Inflammatory macrophage treated with lipopolysaccharide for 4 hours (primary cell): Measurements from ENCODE around the gene PLCH1.
"Not testable (repeated sequence)": the region's sequence is repeated elsewhere in the genome, so short reads cannot be mapped to it uniquely, and the experiment has no call there.

Experiments used
- DNase-seq: peaks from one replicate; pipeline ENCODE4 v3.0.0-alpha.2; 2020

Gene PLCH1

GRCh38 chr3:155639462-155640055 is 105.3 kb downstream of the PLCH1 start:
- DNase-seq: no peak

GRCh38 chr3:155638461-155638860 is 106.4 kb downstream of the PLCH1 start:
- DNase-seq: not testable (repeated sequence)

DNA sequence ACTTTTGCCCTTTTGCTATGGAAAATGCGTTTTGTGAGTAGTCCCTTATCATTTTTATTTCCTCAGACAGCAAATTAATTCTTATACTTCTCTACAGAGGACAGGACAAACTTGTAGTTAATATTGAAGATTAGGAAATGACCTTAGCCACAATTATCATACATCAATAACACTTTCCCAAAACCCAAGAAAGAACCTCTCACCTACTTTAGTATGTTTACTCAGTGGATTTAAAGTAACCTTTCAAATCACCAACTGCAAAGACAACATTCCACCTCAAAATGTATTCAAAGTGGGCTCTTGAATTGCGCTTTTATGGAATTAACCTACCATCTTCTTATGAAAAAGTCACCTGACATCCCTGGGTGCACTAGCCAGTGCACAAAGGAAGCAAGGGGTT is 107.3 kb downstream of the PLCH1 start:
- no peak for DNase-seq

DNA sequence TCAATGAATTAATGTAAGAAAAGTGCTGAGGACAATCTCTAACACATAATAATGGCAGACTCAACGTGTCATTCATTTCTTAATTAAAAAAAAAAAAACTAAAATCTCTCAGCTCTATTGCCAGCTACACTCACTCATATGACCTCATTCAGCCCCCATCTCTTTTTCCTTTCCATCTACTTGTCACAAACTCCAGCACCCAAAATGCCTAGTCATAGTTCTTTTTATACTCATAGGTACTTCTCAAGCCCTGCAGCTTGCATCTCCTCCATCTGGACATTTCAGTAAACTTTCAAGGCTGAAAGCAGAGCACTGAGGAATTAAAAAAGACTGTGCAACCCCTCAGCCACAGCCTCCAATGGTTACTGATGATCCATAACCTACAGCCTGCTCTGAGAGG is 109.8 kb downstream of the PLCH1 start:
- no peak for DNase-seq

DNA sequence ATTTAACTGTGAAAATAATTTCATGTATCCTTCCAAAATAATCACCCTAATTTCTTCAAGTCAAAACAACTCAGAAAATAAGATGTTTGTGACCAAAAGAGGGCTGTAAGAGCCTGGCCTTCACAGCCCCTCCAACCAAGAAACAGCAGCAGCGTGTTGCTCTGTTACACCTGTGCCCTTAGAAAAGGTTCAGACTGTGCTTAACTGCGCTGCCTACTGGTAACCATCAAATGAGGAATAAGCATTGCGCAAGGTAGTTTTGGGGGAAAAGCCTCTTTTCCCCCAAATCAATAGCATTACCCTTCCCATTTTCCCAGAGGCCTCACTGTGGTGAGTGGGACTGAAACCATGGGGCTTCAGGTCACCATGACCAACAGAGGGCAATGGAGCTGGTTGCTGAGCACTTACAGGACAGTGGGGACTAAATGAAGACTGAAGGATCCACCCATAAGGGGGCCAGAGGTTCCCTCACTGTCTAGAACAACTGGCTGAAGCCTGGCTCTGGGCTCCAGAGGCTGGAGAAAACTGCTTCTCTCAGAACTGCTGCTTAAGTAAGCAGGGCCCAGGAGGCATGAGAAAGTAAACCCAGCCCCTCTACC is 110.7 kb downstream of the PLCH1 start:
- DNase-seq: no peak

DNA sequence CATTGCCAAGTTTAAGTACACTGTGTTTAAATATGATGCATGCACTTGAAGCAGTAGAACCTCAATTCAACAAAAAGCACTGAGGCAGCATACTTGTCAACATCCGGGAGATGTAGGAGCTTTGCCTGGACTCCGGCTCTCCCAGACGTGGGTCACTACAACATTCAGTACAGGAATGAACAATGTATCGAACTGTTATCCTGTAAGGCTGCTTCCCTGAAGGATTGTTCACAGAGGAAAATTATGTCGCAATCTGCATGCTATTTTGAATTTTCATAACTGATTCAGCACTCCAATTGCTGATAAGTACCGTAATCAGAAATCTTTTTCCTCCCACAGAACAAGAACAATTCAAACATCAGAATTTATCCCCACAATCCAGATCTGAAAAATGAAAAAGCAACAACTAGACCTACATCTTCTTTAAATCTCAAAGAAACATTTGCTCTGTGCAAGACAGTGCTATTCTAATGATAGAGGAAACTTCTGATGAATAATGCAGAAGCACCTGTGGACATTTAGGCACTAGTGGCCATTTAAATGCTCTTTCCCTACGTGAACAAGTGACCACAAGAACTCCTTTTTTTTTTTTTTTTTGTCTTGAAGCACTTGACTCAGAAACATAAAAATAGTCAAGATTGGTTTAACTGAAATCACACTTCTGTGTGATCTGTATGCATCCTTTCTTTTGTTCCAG is 113.4 kb downstream of the PLCH1 start:
- no peak for DNase-seq

GRCh38 chr3:155629556-155629955 is 115.3 kb downstream of the PLCH1 start:
- DNase-seq: no peak

DNA sequence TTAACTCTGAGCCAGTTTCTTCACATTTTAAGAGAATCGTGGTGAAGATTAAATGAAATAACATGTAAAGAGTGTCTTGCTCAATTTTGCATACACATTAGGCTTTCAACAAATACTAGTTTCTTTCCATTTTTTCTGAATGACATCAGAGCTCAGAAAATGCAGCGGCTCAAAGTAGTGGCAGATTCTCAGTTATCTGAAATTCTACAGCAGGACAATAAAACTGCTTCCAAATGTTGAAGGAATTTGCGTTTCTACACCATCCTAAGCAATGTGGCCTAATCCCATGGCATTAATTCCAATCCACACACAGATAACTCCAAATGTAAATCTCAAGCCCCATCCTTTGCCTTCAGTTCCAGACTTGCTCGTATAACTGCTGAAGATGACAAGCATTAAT is 115.8 kb downstream of the PLCH1 start:
- DNase-seq: no peak

DNA sequence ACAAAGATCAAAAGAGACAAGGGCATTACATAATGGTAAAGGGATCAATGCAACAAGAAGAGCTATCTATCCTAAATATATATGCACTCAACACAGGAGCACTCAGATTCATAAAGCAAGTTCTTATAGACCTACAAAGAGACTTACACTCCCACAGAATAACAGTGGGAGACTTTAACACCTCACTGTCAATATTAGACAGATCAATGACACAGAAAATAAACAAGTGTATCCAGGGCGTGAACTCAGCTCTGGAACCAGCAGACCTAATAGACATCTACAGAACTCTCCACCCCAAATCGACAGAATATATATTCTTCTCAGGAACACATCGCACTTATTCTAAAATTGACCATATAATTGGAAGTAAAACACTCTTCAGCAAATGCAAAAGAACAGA is 122.2 kb downstream of the PLCH1 start:
- DNase-seq: not testable (repeated sequence)

DNA sequence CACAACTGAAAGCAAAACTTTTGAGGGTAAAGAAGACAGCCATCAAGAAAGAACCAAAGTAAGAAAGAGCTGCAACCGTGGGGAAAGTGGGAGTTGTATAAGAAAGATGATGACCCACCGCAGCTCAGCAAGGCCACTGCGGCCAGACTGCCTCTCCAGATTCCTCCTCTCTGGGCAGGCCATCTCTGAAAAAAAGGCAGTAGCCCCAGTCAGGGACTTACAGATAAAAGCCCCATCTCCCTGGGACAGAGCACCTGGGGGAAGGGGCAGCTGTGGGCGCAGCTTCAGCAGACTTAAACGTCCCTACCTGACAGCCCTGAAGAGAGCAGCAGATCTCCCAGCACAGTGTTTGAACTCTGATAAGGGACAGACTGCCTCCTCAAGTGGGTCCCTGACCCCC is 124.3 kb downstream of the PLCH1 start:
- DNase-seq: not testable (repeated sequence)

GRCh38 chr3:155619118-155619915 is 125.6 kb downstream of the PLCH1 start:
- no peak for DNase-seq

DNA sequence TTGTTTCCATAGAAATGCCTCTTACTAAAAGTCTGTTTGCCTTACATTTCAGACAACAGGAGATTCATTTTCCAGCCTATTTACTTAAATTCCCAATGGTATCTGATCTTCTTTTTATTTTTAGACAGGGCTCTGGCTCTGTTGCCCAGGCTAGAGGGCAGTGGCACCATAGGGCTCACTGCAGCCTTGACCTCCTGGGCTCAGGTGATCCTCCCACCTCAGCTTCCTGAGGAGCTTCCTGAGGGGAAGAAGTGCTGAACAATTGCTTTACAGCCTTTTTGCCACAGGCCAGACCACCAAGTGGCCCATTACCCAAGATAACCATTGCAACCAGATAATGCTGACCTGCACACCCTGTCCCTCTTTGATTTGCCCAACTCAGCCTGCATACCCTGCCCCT is 126.3 kb downstream of the PLCH1 start:
- DNase-seq: no peak

DNA sequence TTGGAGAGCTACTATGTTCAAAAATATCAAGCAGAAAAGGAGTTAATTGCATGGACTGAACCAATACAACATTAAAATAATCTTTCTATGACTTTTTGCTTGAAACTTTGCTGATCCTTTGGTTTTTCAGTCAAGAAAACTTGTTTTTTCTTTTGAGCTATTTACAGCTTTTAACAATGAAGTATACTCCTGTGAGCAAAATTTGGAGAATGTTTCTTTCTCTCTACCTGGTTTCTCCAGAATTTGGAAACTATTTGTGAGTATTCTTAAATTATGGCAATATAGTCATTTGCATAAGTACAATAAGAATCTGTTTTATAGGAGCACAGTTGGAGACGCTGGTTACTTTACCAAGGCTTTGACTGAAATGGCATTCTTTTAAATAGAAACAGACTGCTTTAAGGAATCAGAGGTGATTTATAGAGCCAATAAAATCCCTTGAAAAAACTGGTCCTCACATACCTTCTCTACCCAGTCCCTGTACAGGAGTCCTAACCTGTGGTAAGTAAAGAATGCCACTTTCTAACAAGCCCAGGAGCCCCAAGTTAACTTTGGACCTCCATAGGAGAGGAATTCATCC is 127.4 kb downstream of the PLCH1 start:
- no peak for DNase-seq

DNA sequence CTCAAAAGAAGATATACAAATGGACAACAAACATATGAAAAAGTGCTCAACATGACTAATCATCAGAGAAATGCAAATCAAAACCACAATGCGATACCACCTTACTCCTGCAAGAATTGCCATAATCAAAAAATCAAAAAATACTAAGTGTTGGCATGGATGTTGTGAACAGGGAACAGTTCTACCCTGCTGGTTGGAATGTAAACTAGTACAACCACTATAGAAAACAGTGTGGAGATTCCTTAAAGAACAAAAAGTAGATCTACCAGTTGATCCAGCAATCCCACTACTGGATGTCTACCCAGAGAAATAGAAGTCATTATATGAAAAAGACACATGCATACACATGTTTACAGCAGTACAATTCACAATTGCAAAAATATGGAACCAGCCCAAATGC is 129.7 kb downstream of the PLCH1 start:
- DNase-seq: not testable (repeated sequence)

DNA sequence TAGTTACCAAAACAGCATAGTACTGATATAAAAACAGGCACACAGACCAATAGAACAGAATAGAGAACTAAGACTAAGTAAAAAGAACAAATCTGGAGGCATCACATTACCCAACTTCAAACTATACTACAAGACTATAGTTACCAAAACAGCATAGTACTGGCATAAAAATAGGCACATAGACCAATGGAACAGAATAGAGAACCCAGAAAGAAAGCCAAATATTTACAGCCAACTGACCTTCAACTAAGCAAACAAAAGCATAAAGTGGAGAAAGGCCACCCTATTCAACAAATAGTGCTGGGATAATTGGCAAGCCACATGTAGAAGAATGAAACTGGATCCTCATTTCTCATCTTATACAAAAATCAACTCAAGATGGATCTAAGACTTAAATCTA is 130.5 kb downstream of the PLCH1 start:
- not testable (repeated sequence) for DNase-seq

DNA sequence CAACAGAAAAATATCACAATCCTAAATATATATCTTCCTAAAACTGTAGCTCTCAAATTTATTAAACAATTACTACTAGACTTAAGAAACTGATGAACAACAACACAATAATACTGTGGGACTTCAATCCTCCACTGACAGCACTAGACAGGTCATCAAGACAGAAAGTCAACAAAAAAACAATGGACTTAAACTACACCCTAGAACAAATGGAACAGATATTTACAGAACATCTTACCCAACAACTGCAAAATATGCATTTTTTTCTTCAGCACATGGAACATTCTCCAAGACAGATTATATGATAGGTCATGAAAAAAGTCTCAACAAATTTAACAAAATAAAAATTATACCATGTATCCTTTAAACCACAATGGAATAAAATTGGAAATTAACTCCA is 133.4 kb downstream of the PLCH1 start:
- DNase-seq: no peak

DNA sequence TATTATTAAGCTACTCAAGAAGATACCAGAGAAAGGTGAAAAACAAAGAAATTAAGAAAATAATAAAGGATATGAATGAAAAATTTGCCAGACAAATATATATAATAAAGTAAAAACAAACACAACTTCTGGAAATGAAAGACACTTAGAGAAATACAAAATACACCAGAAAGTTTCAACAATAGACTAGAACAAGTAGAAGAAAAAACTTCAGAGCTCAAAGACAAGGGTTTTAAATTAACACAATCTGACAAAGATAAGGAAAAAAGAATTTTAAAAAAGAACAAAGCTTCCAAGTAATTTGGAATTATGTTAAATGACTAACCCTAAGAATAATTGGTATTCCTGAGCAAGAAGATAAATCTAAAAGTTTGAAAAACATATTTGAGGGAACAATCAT is 135.3 kb downstream of the PLCH1 start:
- DNase-seq: no peak

DNA sequence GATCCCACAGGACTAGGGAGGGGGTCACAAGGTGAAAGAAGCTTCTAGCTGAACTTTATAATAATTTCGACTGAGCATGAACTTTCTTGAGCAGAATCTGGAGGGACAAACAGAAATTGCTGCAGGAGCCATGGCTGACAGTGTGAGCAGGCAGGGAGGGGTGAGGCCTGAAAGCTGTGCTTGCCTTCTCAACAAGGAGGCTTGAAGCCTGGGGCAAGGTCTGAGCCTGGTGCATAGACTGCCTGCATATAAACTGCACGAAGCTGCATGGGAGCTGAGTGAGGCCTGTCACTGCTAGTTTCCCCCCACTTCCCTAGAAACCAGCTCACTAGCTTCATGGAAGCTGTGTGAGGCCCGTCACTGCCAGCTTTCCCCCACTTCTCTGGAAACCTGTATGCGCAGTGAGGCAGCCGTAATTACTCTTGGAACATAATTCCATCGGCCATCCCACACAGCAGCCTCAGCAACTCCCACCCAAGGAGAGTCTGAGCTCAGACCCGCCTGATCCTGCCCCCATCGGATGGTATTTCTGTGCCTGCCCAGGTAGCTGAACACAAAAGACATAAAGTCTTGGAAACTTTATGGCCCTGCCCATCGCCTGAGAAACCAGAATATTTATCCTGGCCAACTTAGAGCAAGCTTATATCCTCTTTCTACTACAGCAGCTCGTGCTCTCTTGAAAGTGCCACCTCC is 136.5 kb downstream of the PLCH1 start:
- no peak for DNase-seq

DNA sequence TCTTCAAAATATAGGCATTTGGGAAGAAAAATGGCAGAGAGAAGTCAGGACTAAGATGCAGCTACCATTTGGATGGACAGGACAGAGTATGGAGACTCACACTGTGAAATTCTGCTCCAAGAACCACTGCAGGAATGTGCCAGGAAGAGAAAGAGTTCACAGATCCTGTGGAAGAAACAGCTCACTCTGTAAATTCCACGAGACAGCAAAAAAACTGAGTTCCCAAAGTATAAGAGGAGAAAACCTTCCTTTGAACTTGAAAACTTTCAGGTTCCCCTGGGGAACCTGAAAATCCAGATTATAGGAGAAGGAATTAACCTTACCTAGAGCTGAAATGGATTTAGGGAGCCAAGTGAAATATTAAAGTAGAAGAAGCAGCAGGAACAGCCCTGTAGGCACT is 137.1 kb downstream of the PLCH1 start:
- DNase-seq: no peak

GRCh38 chr3:155605571-155605970 is 139.3 kb downstream of the PLCH1 start:
- DNase-seq: no peak

DNA sequence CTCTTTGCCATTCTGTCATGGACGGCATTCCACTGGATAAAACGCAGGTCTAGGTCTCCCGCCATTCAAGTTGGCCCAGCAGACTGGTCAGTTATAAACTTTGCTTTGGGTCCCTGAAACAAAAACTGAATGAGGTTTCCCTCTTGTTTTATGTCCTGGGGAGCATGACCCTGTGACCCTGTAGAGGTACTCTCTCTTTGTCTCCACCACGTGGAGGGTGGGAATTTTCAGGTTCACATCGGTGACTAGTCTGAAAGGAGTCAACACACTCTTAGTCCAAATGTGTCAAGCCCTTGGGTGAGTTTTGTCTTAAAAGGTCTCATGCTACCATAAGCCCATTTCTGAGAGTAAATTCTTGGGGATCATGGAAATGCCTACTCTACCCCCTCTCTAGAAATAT is 139.9 kb downstream of the PLCH1 start:
- DNase-seq: no peak

GRCh38 chr3:155604126-155604525 is 140.7 kb downstream of the PLCH1 start:
- DNase-seq: no peak

- no peak for DNase-seq
These were observed 141.6 kb downstream of the PLCH1 start for GRCh38 chr3:155603302-155603701.
